Left lung (tissue), 10 donors: ENCODE data around the gene PEPD. TPM values are rescaled to one million over a fixed set of nuclear protein-coding genes. Genes with fewer than 3 reads are reported as not detected.

Experiments used
- ATAC-seq: fragments of 200-7000 bp; cut with Tn5 transposase; one replicate; pipeline ENCODE4 v1.9.1; 2020; ENCODE audit warnings: moderate library complexity
- DNase-seq, 4 donors: peaks; one replicate each; pipeline ENCODE4 v3.0.0-alpha.2; 2013 to 2020
- H3K27ac ChIP-seq, 2 donors: fragments of 200-600 bp; sonication (generic) in 1 of 2; one replicate each; pipeline versions ENCODE4 v1.5.0 to v1.8.0; 2020 to 2021
- H3K27me3 ChIP-seq, 2 donors: fragments of 200-600 bp; sonication (generic) in 1 of 2; one replicate each; pipeline versions ENCODE4 v1.5.0 to v1.8.0; 2020 to 2021
- H3K36me3 ChIP-seq, 2 donors: fragments of 200-600 bp; sonication (generic) in 1 of 2; one replicate each; pipeline versions ENCODE4 v1.5.0 to v1.8.0; 2020 to 2021
- H3K4me1 ChIP-seq, 2 donors: fragments of 200-600 bp; one replicate each; pipeline ENCODE4 v1.8.0; 2021
- H3K4me3 ChIP-seq, 2 donors: fragments of 200-600 bp; sonication (generic) in 1 of 2; one replicate each; pipeline versions ENCODE4 v1.5.0 to v1.8.0; 2020 to 2021; ENCODE audit warnings: mild to moderate bottlenecking in 1 of 2
- H3K9me3 ChIP-seq, 2 donors: fragments of 200-600 bp; sonication (generic) in 1 of 2; one replicate each; pipeline versions ENCODE4 v1.5.0 to v1.8.0; 2020 to 2021
- intact Hi-C, 2 donors: fragments of 100-400 bp; cut with DNase I; formaldehyde crosslinking; loops; one replicate each; pipeline versions ENCODE4 v1.11.2 to v1.14.2; 2022
- polyA plus RNA-seq, 6 donors: library from polyadenylated mRNA; unstranded; fragments of 120-200 nt; gene quantifications; one replicate each; pipeline ENCODE4 v1.2.1, GENCODE V29; 2013; ENCODE audit not compliant: insufficient read length in 6 of 6
- total RNA-seq, 2 donors: library from RNA; stranded (reverse); fragmentation: NEBNext Ultra II Directional; extraction: Animal tissue kit (Norgen Biotek cat#: 25700); gene quantifications; one replicate each; pipeline ENCODE4 v1.2.1, GENCODE V29; 2021
- TF ChIP-seq, protein P1 (sequence below), 2 donors: fragments of 200-600 bp; sonication (generic) in 1 of 2; IDR thresholded peaks; one replicate each; pipeline versions ENCODE4 v1.5.0 to v1.8.0; 2021; ENCODE audit warnings: antibody characterized with exemption in 2 of 2
- donor health status: DM: no; HTN: yes; CAD: no.
- donor health status: DM: no; HTN: no; CAD: no.

The PEPD gene
- total and polyA plus RNA-seq, 8 donors = 41.2 to 90.1 (median 46.2) TPM

DNA sequence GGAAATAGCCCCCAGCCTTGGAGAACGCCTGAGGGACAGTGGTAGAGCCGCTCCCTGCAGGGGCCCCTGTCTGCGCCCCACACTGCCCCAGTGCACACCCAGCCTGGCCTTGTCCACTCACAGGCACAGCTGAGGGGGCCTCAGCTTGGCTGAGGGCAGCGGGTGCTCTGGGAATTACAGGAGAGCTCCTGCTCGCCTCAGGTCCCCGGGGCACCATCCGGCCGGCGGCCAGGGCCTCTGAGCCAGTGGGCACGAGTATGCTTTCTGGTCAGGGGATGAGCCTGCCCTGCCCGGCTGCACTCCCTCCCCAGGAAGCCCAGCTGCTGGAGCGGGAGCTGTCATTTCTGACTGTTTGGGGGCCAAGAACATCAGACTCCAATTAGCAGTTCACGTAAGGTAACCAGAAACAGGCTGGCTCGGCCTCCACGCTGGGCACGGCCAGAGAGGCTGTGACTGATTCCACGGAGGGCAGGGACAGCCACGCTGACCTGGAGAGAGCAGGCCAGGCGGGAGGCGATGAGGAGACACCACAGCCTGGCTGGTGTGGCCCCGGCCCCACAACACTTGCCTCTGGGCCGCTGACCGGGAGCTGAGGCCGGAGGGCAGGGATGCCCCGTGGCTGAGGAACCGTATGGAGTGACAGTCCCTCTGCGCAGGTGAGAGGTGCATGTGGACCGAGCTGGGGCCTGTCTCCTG is 132.7 kb downstream of the PEPD start:
- H3K4me3 ChIP-seq = no peak overlapping the region
- ATAC-seq = no peak
- H3K9me3 ChIP-seq = no peaks in the 10 kb centered on the region
- H3K36me3 ChIP-seq = peaks cover 0 to 33% of the 10 kb centered on the region in 2 donors
- peak overlapping the region in 1 of 2 donors; percentile 69 for H3K27ac ChIP-seq
- intact Hi-C loops = no loop called here
- H3K4me1 ChIP-seq = peaks cover 26 to 59% of the 10 kb centered on the region in 2 donors
- TF ChIP-seq, protein P1, sequence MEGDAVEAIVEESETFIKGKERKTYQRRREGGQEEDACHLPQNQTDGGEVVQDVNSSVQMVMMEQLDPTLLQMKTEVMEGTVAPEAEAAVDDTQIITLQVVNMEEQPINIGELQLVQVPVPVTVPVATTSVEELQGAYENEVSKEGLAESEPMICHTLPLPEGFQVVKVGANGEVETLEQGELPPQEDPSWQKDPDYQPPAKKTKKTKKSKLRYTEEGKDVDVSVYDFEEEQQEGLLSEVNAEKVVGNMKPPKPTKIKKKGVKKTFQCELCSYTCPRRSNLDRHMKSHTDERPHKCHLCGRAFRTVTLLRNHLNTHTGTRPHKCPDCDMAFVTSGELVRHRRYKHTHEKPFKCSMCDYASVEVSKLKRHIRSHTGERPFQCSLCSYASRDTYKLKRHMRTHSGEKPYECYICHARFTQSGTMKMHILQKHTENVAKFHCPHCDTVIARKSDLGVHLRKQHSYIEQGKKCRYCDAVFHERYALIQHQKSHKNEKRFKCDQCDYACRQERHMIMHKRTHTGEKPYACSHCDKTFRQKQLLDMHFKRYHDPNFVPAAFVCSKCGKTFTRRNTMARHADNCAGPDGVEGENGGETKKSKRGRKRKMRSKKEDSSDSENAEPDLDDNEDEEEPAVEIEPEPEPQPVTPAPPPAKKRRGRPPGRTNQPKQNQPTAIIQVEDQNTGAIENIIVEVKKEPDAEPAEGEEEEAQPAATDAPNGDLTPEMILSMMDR (IDR thresholded peaks at IDR 0.05) = no peak
- DNase-seq = peak in 1 of 4 donors; percentile 73
- H3K27me3 ChIP-seq = no peaks in the 10 kb centered on the region

- DNase-seq (peak in 1 of 4 donors; percentile 60), ATAC-seq (no peak)
- Histone ChIP-seq H3K36me3 (peaks cover 0 to 36% of the 10 kb centered on the region in 2 donors), H3K27ac (peak overlapping the region in 1 of 2 donors; percentile 69), H3K9me3 (no peaks in the 10 kb centered on the region), H3K4me1 (peaks cover 25 to 53% of the 10 kb centered on the region in 2 donors), H3K27me3 (no peaks in the 10 kb centered on the region), H3K4me3 (no peak overlapping the region)
- TF ChIP-seq, protein P1 (IDR thresholded peaks at IDR 0.05) = no peak
- intact Hi-C loops = no loop called here
These were observed 133.3 kb downstream of the PEPD start for GRCh38 chr19:33388231-33388724.

GRCh38 chr19:33387351-33388230 is 134.0 kb downstream of the PEPD start:
- H3K27me3 ChIP-seq = no peaks in the 10 kb centered on the region
- TF ChIP-seq, protein P1 (IDR thresholded peaks at IDR 0.05) = no peak
- peaks cover 25 to 47% of the 10 kb centered on the region in 2 donors for H3K4me1 ChIP-seq
- H3K27ac ChIP-seq = no peak overlapping the region
- H3K36me3 ChIP-seq = peaks cover 0 to 36% of the 10 kb centered on the region in 2 donors
- intact Hi-C loops = no loop called here
- DNase-seq (peak in 1 of 4 donors; percentile 77), ATAC-seq (no peak)
- H3K4me3 ChIP-seq = no peak overlapping the region
- H3K9me3 ChIP-seq = no peaks in the 10 kb centered on the region

- intact Hi-C loops = no loop called here
- Histone ChIP-seq H3K27ac (no peak overlapping the region), H3K4me1 (peaks cover 25 to 35% of the 10 kb centered on the region in 2 donors), H3K36me3 (peaks cover 0 to 41% of the 10 kb centered on the region in 2 donors), H3K4me3 (no peak overlapping the region), H3K27me3 (no peaks in the 10 kb centered on the region), H3K9me3 (no peaks in the 10 kb centered on the region)
- TF ChIP-seq, protein P1 (IDR thresholded peaks at IDR 0.05) = no peak
- no peak for ATAC-seq
- peak in 1 of 4 donors; percentile 59 for DNase-seq
These were observed 135.2 kb downstream of the PEPD start for GRCh38 chr19:33386361-33386858.
